NOMO-1 treated with dmso at 0.1 percent for 144 hours (cell line): ENCODE results near the gene RPS16.
"Not testable (repeated sequence)": the region's sequence is repeated elsewhere in the genome, so short reads cannot be mapped to it uniquely, and the experiment has no call there.

ENCODE experiments used
- DNase-seq: peaks from one replicate; lab custom pipeline; 2025; ENCODE audit not compliant: unreplicated experiment; lab: John Stamatoyannopoulos, UW

The RPS16 gene

GRCh38 chr19:39435499-39436349 lies at the start of gene RPS16:
TSS of gene RPS16 (minus strand) at chr19:39435949. CDS start at chr19:39435895, 54 bp downstream.
- peak; percentile 98 for DNase-seq

GRCh38 chr19:39483141-39483540 lies 47.4 kb upstream of the RPS16 start:
- DNase-seq = no peak

GRCh38 chr19:39481676-39482075 lies 45.9 kb upstream of the RPS16 start:
- DNase-seq = no peak

- no peak for DNase-seq
Observed at GRCh38 chr19:39481229-39481545, 45.4 kb upstream of the RPS16 start.

- peak; percentile 87 for DNase-seq
Observed at GRCh38 chr19:39480337-39481228, 44.8 kb upstream of the RPS16 start, which contains the start of gene TIMM50. TSS of gene TIMM50 (plus strand) at chr19:39480838. CDS start at chr19:39480854, 16 bp downstream.

GRCh38 chr19:39479916-39480315 lies 44.2 kb upstream of the RPS16 start:
- no peak for DNase-seq

GRCh38 chr19:39479319-39479801 lies 43.6 kb upstream of the RPS16 start:
- DNase-seq = not testable (repeated sequence)

- DNase-seq = no peak
Observed at GRCh38 chr19:39475748-39476147, 40.0 kb upstream of the RPS16 start.

GRCh38 chr19:39474139-39474620 lies 38.4 kb upstream of the RPS16 start:
- no peak for DNase-seq

- no peak for DNase-seq
Observed at GRCh38 chr19:39473443-39473960, 37.8 kb upstream of the RPS16 start.

GRCh38 chr19:39472746-39473442 lies 37.1 kb upstream of the RPS16 start:
- DNase-seq = no peak

GRCh38 chr19:39471756-39472536 lies 36.2 kb upstream of the RPS16 start:
- DNase-seq = no peak

GRCh38 chr19:39470724-39471339 lies 35.1 kb upstream of the RPS16 start:
- DNase-seq = no peak

GRCh38 chr19:39469567-39469966 lies 33.8 kb upstream of the RPS16 start:
- DNase-seq = no peak

- no peak for DNase-seq
Observed at GRCh38 chr19:39469036-39469435, 33.3 kb upstream of the RPS16 start.

GRCh38 chr19:39467941-39468340 lies 32.2 kb upstream of the RPS16 start:
- DNase-seq = no peak

- no peak for DNase-seq
Observed at GRCh38 chr19:39465956-39466747, 30.4 kb upstream of the RPS16 start.

- DNase-seq = no peak
Observed at GRCh38 chr19:39463403-39463802, 27.7 kb upstream of the RPS16 start.

GRCh38 chr19:39451257-39451656 lies 15.5 kb upstream of the RPS16 start:
- not testable (repeated sequence) for DNase-seq
